ENCODE data around the gene C11orf54.
A peak's percentile ranks its signal among the peaks of the same experiment; 100 is the strongest.

Gene C11orf54

DNA sequence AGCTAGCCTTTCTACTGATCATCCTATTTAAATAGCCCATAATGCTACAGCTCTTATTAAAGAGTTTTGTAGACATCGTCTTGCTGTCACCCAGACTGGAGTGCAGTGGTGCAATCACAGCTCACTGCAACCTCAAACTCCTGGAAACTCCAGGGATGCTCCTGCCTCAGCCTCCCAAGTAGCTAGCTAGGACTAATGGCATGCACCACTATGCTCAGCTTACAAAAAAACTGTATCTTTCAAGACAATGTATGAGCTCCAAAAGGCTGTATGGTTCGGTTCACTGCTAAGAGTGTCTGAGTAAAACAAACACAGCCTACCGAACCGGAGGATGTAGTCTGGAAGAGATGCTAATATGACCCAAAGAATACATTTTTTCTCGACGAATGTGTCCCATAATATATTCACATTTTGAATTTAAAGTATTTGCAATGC is 2.8 kb upstream of the C11orf54 start:
- Histone ChIP-seq H3K36me3 (ENCODE audit: control insufficient read depth in 4 of 4, insufficient read depth in 4 of 4, low read length in 3 of 4) (peaks cover 14 to 70% (median 40%) of the 10 kb centered on the region in 4 experiments), H3K4me1 (ENCODE audit: control extremely low read depth in 1 of 4, control insufficient read depth in 4 of 4, insufficient read depth in 4 of 4, low read length in 3 of 4) (peaks cover 16 to 55% (median 30%) of the 10 kb centered on the region in 4 experiments)

DNA sequence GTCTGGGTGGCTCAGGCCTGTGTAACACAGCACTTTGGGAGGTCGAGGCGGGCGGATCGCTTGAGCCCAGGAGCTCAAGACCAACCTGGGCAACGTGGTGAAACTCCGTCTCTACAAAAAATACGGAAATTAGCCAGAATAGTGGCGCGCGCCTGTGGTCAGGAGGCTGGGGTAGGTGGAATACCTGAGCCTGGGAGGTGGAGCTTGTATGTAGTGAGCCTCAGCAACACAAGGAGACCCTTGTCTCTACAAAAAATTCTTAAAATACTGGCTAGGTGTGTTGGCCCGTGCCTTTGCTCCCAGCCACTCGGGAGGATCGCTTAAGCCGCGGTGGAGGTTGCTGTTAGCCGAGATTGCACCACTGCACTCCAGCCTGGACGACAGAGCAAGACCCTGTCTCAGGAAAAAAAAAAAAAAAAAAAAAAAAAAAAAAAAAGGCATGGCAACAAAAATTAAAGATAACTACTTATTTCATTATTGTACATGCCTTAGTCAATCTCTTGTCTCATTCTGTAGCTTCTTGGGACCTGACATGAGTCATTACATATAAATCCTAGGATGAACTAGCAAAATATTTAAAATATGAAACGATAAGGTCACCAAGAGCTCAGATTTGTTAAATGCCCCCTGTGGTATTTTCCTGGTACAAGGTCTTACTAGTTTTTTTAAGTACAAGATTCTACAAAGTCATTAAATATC is 1.3 kb upstream of the C11orf54 start:
- DNase-seq, result peak in 1 of 3 donors; percentile 58
- Histone ChIP-seq H3K4me3 (ENCODE audit: control insufficient read depth in 1 of 7, extremely low read depth in 1 of 7, insufficient read depth in 4 of 7, low read depth in 2 of 7, low read length in 6 of 7) (peak overlapping the region; percentile 21 to 99 (median 94)), H3K27me3 (replicated peaks in 2 of 5; ENCODE audit: control insufficient read depth in 4 of 5, insufficient read depth in 5 of 5, low read length in 4 of 5) (no peaks in the 10 kb centered on the region), H3K27ac (ENCODE audit: insufficient read depth in 1 of 2, low read depth in 1 of 2, low read length in 2 of 2, poor library complexity in 1 of 2, severe bottlenecking in 2 of 2) (peak overlapping the region; percentile 92 to 97), H3K36me3 (ENCODE audit: control insufficient read depth in 4 of 4, insufficient read depth in 4 of 4, low read length in 3 of 4) (peaks cover 12 to 56% (median 30%) of the 10 kb centered on the region in 4 experiments), H3K9me3 (ENCODE audit: control extremely low read depth in 1 of 5, control insufficient read depth in 4 of 5, insufficient read depth in 2 of 5, low read depth in 1 of 5, low read length in 4 of 5) (no peaks in the 10 kb centered on the region), H3K4me1 (ENCODE audit: control extremely low read depth in 1 of 4, control insufficient read depth in 4 of 4, insufficient read depth in 4 of 4, low read length in 3 of 4) (peaks cover 16 to 68% (median 36%) of the 10 kb centered on the region in 4 experiments)
- POLR2A ChIA-PET, result interaction anchor here (0.7 to 4.3 kb wide), 6 partner anchors 9 to 1597 kb away, joined by 3 to 47 read pairs (median 5); no protein-coding TSS in a partner anchor
- CTCF ChIA-PET, result interaction anchor here (1.2 to 6.7 kb wide), 5 partner anchors 9 to 49 kb away, joined by 3 to 51 read pairs (median 12); no protein-coding TSS in a partner anchor
- 10% methylated on average over 6 of the region's 18 CpGs for whole genome bisulfite sequencing (ENCODE audit: insufficient coverage)

More for the DNA sequence above, 2.8 kb upstream of the C11orf54 start:
- 70% methylated on average over 1 of the region's 6 CpGs for WGBS (ENCODE audit: insufficient coverage)
- POLR2A ChIA-PET, result interaction anchor here (4.3 kb wide), 1 partner anchor 20 kb away, joined by 47 read pairs; no protein-coding TSS in a partner anchor
- H3K27me3 ChIP-seq (replicated peaks in 2 of 5; ENCODE audit: control insufficient read depth in 4 of 5, insufficient read depth in 5 of 5, low read length in 4 of 5), result no peaks in the 10 kb centered on the region
- no peaks in the 10 kb centered on the region for H3K9me3 ChIP-seq (ENCODE audit: control extremely low read depth in 1 of 5, control insufficient read depth in 4 of 5, insufficient read depth in 2 of 5, low read depth in 1 of 5, low read length in 4 of 5)
- no peak for DNase-seq
- peak overlapping the region; percentile 18 to 69 for H3K27ac ChIP-seq (ENCODE audit: insufficient read depth in 1 of 2, low read depth in 1 of 2, low read length in 2 of 2, poor library complexity in 1 of 2, severe bottlenecking in 2 of 2)
- H3K4me3 ChIP-seq (ENCODE audit: control insufficient read depth in 1 of 7, extremely low read depth in 1 of 7, insufficient read depth in 4 of 7, low read depth in 2 of 7, low read length in 6 of 7), result peak overlapping the region in 6 of 7 experiments; percentile 14 to 99 (median 93)
- CTCF ChIA-PET, result interaction anchor here (0.9 to 6.7 kb wide), 6 partner anchors 8 to 44 kb away, joined by 3 to 51 read pairs (median 3); no protein-coding TSS in a partner anchor

DNA sequence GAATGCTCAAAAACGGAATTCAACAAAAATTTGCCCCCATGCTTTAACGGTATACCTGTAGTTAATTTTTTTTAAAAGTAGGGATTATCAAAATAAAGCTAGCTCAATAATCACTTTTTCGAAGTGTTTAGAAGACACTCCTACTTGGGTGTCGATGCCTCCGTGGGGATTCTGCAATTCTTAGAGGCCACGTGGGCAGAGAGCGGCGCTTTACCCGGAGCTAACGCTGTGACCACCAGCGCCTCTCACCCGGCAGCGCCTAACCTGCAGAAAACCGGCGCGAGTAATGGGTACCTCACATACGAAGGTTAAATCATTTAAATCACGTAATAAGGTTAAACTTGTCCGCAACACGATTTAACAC is 760 bp upstream of the C11orf54 start:
- Histone ChIP-seq H3K27me3 (replicated peaks in 2 of 5; ENCODE audit: control insufficient read depth in 4 of 5, insufficient read depth in 5 of 5, low read length in 4 of 5) (no peaks in the 10 kb centered on the region), H3K9me3 (ENCODE audit: control extremely low read depth in 1 of 5, control insufficient read depth in 4 of 5, insufficient read depth in 2 of 5, low read depth in 1 of 5, low read length in 4 of 5) (no peaks in the 10 kb centered on the region), H3K27ac (ENCODE audit: insufficient read depth in 1 of 2, low read depth in 1 of 2, low read length in 2 of 2, poor library complexity in 1 of 2, severe bottlenecking in 2 of 2) (peak overlapping the region; percentile 92 to 97), H3K4me3 (ENCODE audit: control insufficient read depth in 1 of 7, extremely low read depth in 1 of 7, insufficient read depth in 4 of 7, low read depth in 2 of 7, low read length in 6 of 7) (peak overlapping the region; percentile 83 to 99 (median 94)), H3K36me3 (ENCODE audit: control insufficient read depth in 4 of 4, insufficient read depth in 4 of 4, low read length in 3 of 4) (peaks cover 8 to 51% (median 27%) of the 10 kb centered on the region in 4 experiments), H3K4me1 (ENCODE audit: control extremely low read depth in 1 of 4, control insufficient read depth in 4 of 4, insufficient read depth in 4 of 4, low read length in 3 of 4) (peaks cover 16 to 72% (median 38%) of the 10 kb centered on the region in 4 experiments)
- 0% methylated on average over 18 of the region's 20 CpGs for WGBS (ENCODE audit: insufficient coverage)
- ChIA-PET POLR2A (interaction anchor here (0.8 to 4.3 kb wide), 5 partner anchors 9 to 27 kb away, joined by 4 to 47 read pairs (median 5); no protein-coding TSS in a partner anchor), CTCF (interaction anchor here (1.3 to 6.7 kb wide), 5 partner anchors 9 to 30 kb away, joined by 3 to 51 read pairs (median 12); no protein-coding TSS in a partner anchor)
- DNase-seq, result peak; percentile 62 to 81 (median 77)

- ChIA-PET CTCF (interaction anchor here (0.9 to 2.5 kb wide), 7 partner anchors 10 to 57 kb away, joined by 3 to 15 read pairs (median 3); partner anchors contain the start of gene MED17), POLR2A (interaction anchor here (0.6 to 4.3 kb wide), 7 partner anchors 16 to 199 kb away, joined by 3 to 47 read pairs (median 4); partner anchors contain the start of genes MED17 and VSTM5)
- 0% methylated on average over 7 of the region's 8 CpGs for WGBS (ENCODE audit: insufficient coverage)
- Histone ChIP-seq H3K4me3 (ENCODE audit: control insufficient read depth in 1 of 7, extremely low read depth in 1 of 7, insufficient read depth in 4 of 7, low read depth in 2 of 7, low read length in 6 of 7) (peak overlapping the region; percentile 83 to 99 (median 94)), H3K27ac (ENCODE audit: insufficient read depth in 1 of 2, low read depth in 1 of 2, low read length in 2 of 2, poor library complexity in 1 of 2, severe bottlenecking in 2 of 2) (peak overlapping the region; percentile 92 to 97), H3K9me3 (ENCODE audit: control extremely low read depth in 1 of 5, control insufficient read depth in 4 of 5, insufficient read depth in 2 of 5, low read depth in 1 of 5, low read length in 4 of 5) (no peaks in the 10 kb centered on the region), H3K4me1 (ENCODE audit: control extremely low read depth in 1 of 4, control insufficient read depth in 4 of 4, insufficient read depth in 4 of 4, low read length in 3 of 4) (peaks cover 16 to 72% (median 35%) of the 10 kb centered on the region in 4 experiments), H3K36me3 (ENCODE audit: control insufficient read depth in 4 of 4, insufficient read depth in 4 of 4, low read length in 3 of 4) (peaks cover 7 to 39% (median 17%) of the 10 kb centered on the region in 4 experiments), H3K27me3 (replicated peaks in 2 of 5; ENCODE audit: control insufficient read depth in 4 of 5, insufficient read depth in 5 of 5, low read length in 4 of 5) (no peaks in the 10 kb centered on the region)
- DNase-seq, result no peak
These were observed 382 bp downstream of the C11orf54 start for GRCh38 chr11:93741882-93742226.

- 96% methylated on average over 23 of the region's 23 CpGs for WGBS (ENCODE audit: insufficient coverage)
- POLR2A ChIA-PET, result interaction anchor here (1.8 to 4.3 kb wide), 2 partner anchors 25 to 41 kb away, joined by 4 to 47 read pairs; partner anchors contain the start of gene MED17
- peak in 1 of 3 donors; percentile 19 for DNase-seq
These were observed 1.8 kb downstream of the C11orf54 start for GRCh38 chr11:93743291-93743690.

GRCh38 chr11:93744669-93745004 is 3.2 kb downstream of the C11orf54 start:
- 7% methylated on average over 3 of the region's 7 CpGs for WGBS (ENCODE audit: insufficient coverage)
- POLR2A ChIA-PET, result interaction anchor here (0.6 to 1.8 kb wide), 2 partner anchors 39 to 40 kb away, joined by 3 to 4 read pairs; partner anchors contain the start of gene MED17
- peaks cover 0 to 12% (median 5%) of the 10 kb centered on the region in 4 experiments for H3K36me3 ChIP-seq (ENCODE audit: control insufficient read depth in 4 of 4, insufficient read depth in 4 of 4, low read length in 3 of 4)
- DNase-seq, result no peak
- peak overlapping the region in 2 of 7 experiments; percentile 57 to 60 for H3K4me3 ChIP-seq (ENCODE audit: control insufficient read depth in 1 of 7, extremely low read depth in 1 of 7, insufficient read depth in 4 of 7, low read depth in 2 of 7, low read length in 6 of 7)
- no peaks in the 10 kb centered on the region for H3K27me3 ChIP-seq (replicated peaks in 2 of 5; ENCODE audit: control insufficient read depth in 4 of 5, insufficient read depth in 5 of 5, low read length in 4 of 5)
- CTCF ChIA-PET, result no interaction called here
- peak overlapping the region; percentile 69 to 70 for H3K27ac ChIP-seq (ENCODE audit: insufficient read depth in 1 of 2, low read depth in 1 of 2, low read length in 2 of 2, poor library complexity in 1 of 2, severe bottlenecking in 2 of 2)
- H3K4me1 ChIP-seq (ENCODE audit: control extremely low read depth in 1 of 4, control insufficient read depth in 4 of 4, insufficient read depth in 4 of 4, low read length in 3 of 4), result peaks cover 4 to 47% (median 14%) of the 10 kb centered on the region in 4 experiments
- no peaks in the 10 kb centered on the region for H3K9me3 ChIP-seq (ENCODE audit: control extremely low read depth in 1 of 5, control insufficient read depth in 4 of 5, insufficient read depth in 2 of 5, low read depth in 1 of 5, low read length in 4 of 5)

More at GRCh38 chr11:93743291-93743690, 1.8 kb downstream of the C11orf54 start:
- H3K27me3 ChIP-seq (replicated peaks in 2 of 5; ENCODE audit: control insufficient read depth in 4 of 5, insufficient read depth in 5 of 5, low read length in 4 of 5), result no peaks in the 10 kb centered on the region
- H3K9me3 ChIP-seq (ENCODE audit: control extremely low read depth in 1 of 5, control insufficient read depth in 4 of 5, insufficient read depth in 2 of 5, low read depth in 1 of 5, low read length in 4 of 5), result no peaks in the 10 kb centered on the region
- CTCF ChIA-PET, result interaction anchor here (1.0 to 2.2 kb wide), 2 partner anchors 13 to 25 kb away, joined by 3 to 15 read pairs; no protein-coding TSS in a partner anchor
- peaks cover 16 to 60% (median 26%) of the 10 kb centered on the region in 4 experiments for H3K4me1 ChIP-seq (ENCODE audit: control extremely low read depth in 1 of 4, control insufficient read depth in 4 of 4, insufficient read depth in 4 of 4, low read length in 3 of 4)
- H3K4me3 ChIP-seq (ENCODE audit: control insufficient read depth in 1 of 7, extremely low read depth in 1 of 7, insufficient read depth in 4 of 7, low read depth in 2 of 7, low read length in 6 of 7), result no peak overlapping the region
- H3K36me3 ChIP-seq (ENCODE audit: control insufficient read depth in 4 of 4, insufficient read depth in 4 of 4, low read length in 3 of 4), result peaks cover 0 to 25% (median 10%) of the 10 kb centered on the region in 4 experiments
- no peak overlapping the region for H3K27ac ChIP-seq (ENCODE audit: insufficient read depth in 1 of 2, low read depth in 1 of 2, low read length in 2 of 2, poor library complexity in 1 of 2, severe bottlenecking in 2 of 2)
